ENCODE results near the gene SPARC. TPM values are rescaled to one million over a fixed set of nuclear protein-coding genes. Genes with fewer than 3 reads are reported as not detected.

Gene SPARC
- total RNA-seq, 4 donors from 2014 or later, result 918 to 2,129 (median 1,501) TPM

- Histone ChIP-seq H3K27ac (no peak overlapping the region), H3K4me3 (no peak overlapping the region), H3K27me3 (no peaks in the 10 kb centered on the region), H3K36me3 (no peaks in the 10 kb centered on the region), H3K9me3 (no peaks in the 10 kb centered on the region), H3K4me1 (peaks cover 0 to 9% (median 0%) of the 10 kb centered on the region in 4 donors)
- DNase-seq (ENCODE audit: low spot score in 2 of 2), result no peak
- WGBS, 2 donors, result 55 to 60% methylated on average over 6 of the region's 6 CpGs
- no peak for TF ChIP-seq CTCF (IDR thresholded peaks at IDR 0.05)
- no peak for TF ChIP-seq POLR2A (IDR thresholded peaks at IDR 0.05)
- no peak for TF ChIP-seq EP300 (IDR thresholded peaks at IDR 0.05)
These were observed 66.8 kb downstream of the SPARC start for GRCh38 chr5:151619812-151620460.

- Histone ChIP-seq H3K27ac (no peak overlapping the region), H3K36me3 (no peaks in the 10 kb centered on the region), H3K27me3 (no peaks in the 10 kb centered on the region), H3K4me3 (no peak overlapping the region), H3K4me1 (no peaks in the 10 kb centered on the region), H3K9me3 (no peaks in the 10 kb centered on the region)
- DNase-seq (ENCODE audit: low spot score in 2 of 2), result no peak
- WGBS, 2 donors, result 60 to 61% methylated on average over 1 to 2 of the region's 2 CpGs
- TF ChIP-seq POLR2A (IDR thresholded peaks at IDR 0.05) (no peak), CTCF (IDR thresholded peaks at IDR 0.05) (no peak), EP300 (IDR thresholded peaks at IDR 0.05) (no peak)
These were observed 67.8 kb downstream of the SPARC start for GRCh38 chr5:151618907-151619306.

GRCh38 chr5:151617841-151618710 is 68.6 kb downstream of the SPARC start:
- H3K9me3 ChIP-seq, result no peaks in the 10 kb centered on the region
- no peaks in the 10 kb centered on the region for H3K4me1 ChIP-seq
- H3K27me3 ChIP-seq, result no peaks in the 10 kb centered on the region
- 76 to 82% methylated on average over 3 of the region's 3 CpGs for WGBS, 2 donors
- no peak for DNase-seq (ENCODE audit: low spot score in 2 of 2)
- no peaks in the 10 kb centered on the region for H3K36me3 ChIP-seq
- TF ChIP-seq POLR2A (IDR thresholded peaks at IDR 0.05), result no peak
- no peak for TF ChIP-seq CTCF (IDR thresholded peaks at IDR 0.05)
- H3K4me3 ChIP-seq, result no peak overlapping the region
- no peak overlapping the region for H3K27ac ChIP-seq

GRCh38 chr5:151617383-151617840 is 69.3 kb downstream of the SPARC start:
- Histone ChIP-seq H3K27me3 (no peaks in the 10 kb centered on the region), H3K9me3 (no peaks in the 10 kb centered on the region), H3K27ac (no peak overlapping the region), H3K4me3 (no peak overlapping the region), H3K4me1 (no peaks in the 10 kb centered on the region), H3K36me3 (no peaks in the 10 kb centered on the region)
- DNase-seq (ENCODE audit: low spot score in 2 of 2), result no peak
- no peak for TF ChIP-seq EP300 (IDR thresholded peaks at IDR 0.05)
- TF ChIP-seq POLR2A (IDR thresholded peaks at IDR 0.05), result no peak
- TF ChIP-seq CTCF (IDR thresholded peaks at IDR 0.05), result no peak
- WGBS, 2 donors, result 87 to 90% methylated on average over 6 of the region's 6 CpGs

GRCh38 chr5:151615431-151615830 is 71.3 kb downstream of the SPARC start:
- no peak for DNase-seq (ENCODE audit: low spot score in 2 of 2)
- no peaks in the 10 kb centered on the region for H3K4me1 ChIP-seq
- H3K9me3 ChIP-seq, result no peaks in the 10 kb centered on the region
- H3K4me3 ChIP-seq, result no peak overlapping the region
- TF ChIP-seq POLR2A (IDR thresholded peaks at IDR 0.05), result no peak
- TF ChIP-seq CTCF (IDR thresholded peaks at IDR 0.05), result no peak
- no peak for TF ChIP-seq EP300 (IDR thresholded peaks at IDR 0.05)
- no peaks in the 10 kb centered on the region for H3K36me3 ChIP-seq
- WGBS, 2 donors, result 65 to 74% methylated on average over 4 of the region's 4 CpGs
- no peaks in the 10 kb centered on the region for H3K27me3 ChIP-seq
- H3K27ac ChIP-seq, result no peak overlapping the region
